Gastrocnemius medialis (tissue), 4 donors: ENCODE data around the gene NOS2. TPM values are rescaled to one million over a fixed set of nuclear protein-coding genes. Genes with fewer than 3 reads are reported as not detected.

ENCODE experiments used
- ATAC-seq, 2 donors: fragments of 150-250 bp; one replicate each; pipeline ENCODE4 v1.9.1; 2016
- DNase-seq, 2 donors: peaks; one replicate each; pipeline ENCODE4 v3.0.0-alpha.2; 2019
- H3K27ac ChIP-seq, 4 donors: fragments of 200-600 bp; sonication (generic); 1 replicate in 1 of 4; 2 replicates in 3 of 4; pipeline ENCODE4 v1.5.1; 2016 to 2018; ENCODE audit warnings: mild to moderate bottlenecking in 2 of 4, moderate library complexity in 1 of 4
- H3K27me3 ChIP-seq, 3 donors: fragments of 200-600 bp; sonication (generic) in 2 of 3; 1 replicate in 1 of 3; 2 replicates in 2 of 3; pipeline versions ENCODE4 v1.5.1 to v1.6.0; 2016 to 2019; ENCODE audit warnings: mild to moderate bottlenecking in 1 of 3, moderate library complexity in 1 of 3
- H3K36me3 ChIP-seq, 2 donors: fragments of 200-600 bp; sonication (generic) in 1 of 2; one replicate each; pipeline ENCODE4 v1.5.1; 2017 to 2018
- H3K4me1 ChIP-seq, 2 donors: fragments of 200-600 bp; sonication (generic) in 1 of 2; one replicate each; pipeline ENCODE4 v1.5.1; 2016 to 2017; ENCODE audit warnings: mild to moderate bottlenecking in 2 of 2
- H3K4me3 ChIP-seq, 4 donors: fragments of 200-600 bp; sonication (generic) in 3 of 4; 1 replicate in 1 of 4; 2 replicates in 3 of 4; pipeline ENCODE4 v1.5.1; 2016 to 2019; ENCODE audit warnings: mild to moderate bottlenecking in 2 of 4
- H3K9me3 ChIP-seq, 3 donors: fragments of 200-600 bp; sonication (generic) in 2 of 3; 1 replicate in 1 of 3; 2 replicates in 2 of 3; pipeline ENCODE4 v1.5.1; 2016 to 2019
- CTCF ChIP-seq, 5 experiments: fragments of 450-650 bp in 3 of 5; fragments of 200-600 bp in 2 of 5; sonication (generic) in 2 of 5; IDR thresholded peaks in 4 of 5; conservative IDR thresholded peaks in 1 of 5; 1 replicate in 4 of 5; 2 replicates in 1 of 5; pipeline ENCODE4 v1.5.1; 2016 to 2019; ENCODE audit warnings: antibody characterized with exemption in 5 of 5, mild to moderate bottlenecking in 3 of 5, moderate library complexity in 3 of 5
- POLR2A ChIP-seq, 2 donors: fragments of 450-650 bp; IDR thresholded peaks; one replicate each; pipeline ENCODE4 v1.6.1; 2017; ENCODE audit warnings: antibody characterized with exemption in 2 of 2, mild to moderate bottlenecking in 2 of 2, moderate library complexity in 2 of 2
- in situ Hi-C, 4 donors: fragments of 200-750 bp; cut with MboI; loops; one replicate each; pipeline versions ENCODE4 v1.15.0 to v1.8.0; 2017; ENCODE audit warnings: low sequenced_read_pairs in 4 of 4
- intact Hi-C: fragments of 100-400 bp; cut with DNase I; formaldehyde crosslinking; loops from one replicate; pipeline ENCODE4 v1.15.1; 2023; ENCODE audit warnings: low total_unique reads
- total RNA-seq, 4 donors: library from RNA; depleted of rRNA; stranded (reverse); fragments of >200 nt; gene quantifications; one replicate each; pipeline versions ENCODE4 v1.1.0 to v1.2.3, GENCODE V29; 2016

The NOS2 gene
- total RNA-seq, 4 donors from 2014 or later: 0.07 to 0.68 (median 0.31) TPM; not detected in 1

- H3K27ac ChIP-seq: no peak overlapping the region
- no peak overlapping the region for H3K4me3 ChIP-seq
- H3K27me3 ChIP-seq: no peaks in the 10 kb centered on the region
- H3K36me3 ChIP-seq: no peaks in the 10 kb centered on the region
- TF ChIP-seq POLR2A (IDR thresholded peaks at IDR 0.05): no peak
- peak; percentile 41 to 89 (median 75) for TF ChIP-seq CTCF (IDR thresholded peaks at IDR 0.05 in 4 of 5, conservative IDR thresholded peaks at IDR 0.05 in 1 of 5)
- H3K4me1 ChIP-seq: no peaks in the 10 kb centered on the region
- ATAC-seq (no peak), DNase-seq (peak in 1 of 2 donors; percentile 40)
- H3K9me3 ChIP-seq: no peaks in the 10 kb centered on the region
- intact Hi-C loops: loop anchor here (2.0 kb wide), 1 partner anchor 121 kb away; no protein-coding TSS in a partner anchor
- in situ Hi-C loops: loop anchor here in 1 of 4 donors (25.0 kb wide), 1 partner anchor 98 kb away; no protein-coding TSS in a partner anchor
These were observed 40.1 kb downstream of the NOS2 start for GRCh38 chr17:27760069-27760885.

- Histone ChIP-seq H3K27ac (no peak overlapping the region), H3K27me3 (no peaks in the 10 kb centered on the region), H3K36me3 (no peaks in the 10 kb centered on the region), H3K4me3 (no peak overlapping the region), H3K4me1 (no peaks in the 10 kb centered on the region), H3K9me3 (no peaks in the 10 kb centered on the region)
- DNase-seq (no peak), ATAC-seq (no peak)
- intact Hi-C loops (loop anchor here (5.0 kb wide), 1 partner anchor 157 kb away; no protein-coding TSS in a partner anchor), in situ Hi-C loops (loop anchor here in 2 of 4 donors (10.0 to 25.0 kb wide), 2 partner anchors 97 to 125 kb away; no protein-coding TSS in a partner anchor)
- no peak for TF ChIP-seq POLR2A (IDR thresholded peaks at IDR 0.05)
- no peak for TF ChIP-seq CTCF (IDR thresholded peaks at IDR 0.05 in 4 of 5, conservative IDR thresholded peaks at IDR 0.05 in 1 of 5)
These were observed 40.8 kb downstream of the NOS2 start for GRCh38 chr17:27759528-27759927.

GRCh38 chr17:27756467-27757371 lies 43.6 kb downstream of the NOS2 start:
- TF ChIP-seq CTCF (IDR thresholded peaks at IDR 0.05 in 4 of 5, conservative IDR thresholded peaks at IDR 0.05 in 1 of 5) (peak; percentile 8 to 79 (median 65)), POLR2A (IDR thresholded peaks at IDR 0.05) (no peak)
- no peak for ATAC-seq

GRCh38 chr17:27755706-27756466 lies 44.4 kb downstream of the NOS2 start:
- TF ChIP-seq CTCF (IDR thresholded peaks at IDR 0.05 in 4 of 5, conservative IDR thresholded peaks at IDR 0.05 in 1 of 5) (no peak), POLR2A (IDR thresholded peaks at IDR 0.05) (no peak)
- no peak for DNase-seq
- Histone ChIP-seq H3K4me1 (no peaks in the 10 kb centered on the region), H3K27me3 (no peaks in the 10 kb centered on the region), H3K4me3 (no peak overlapping the region), H3K27ac (no peak overlapping the region), H3K9me3 (no peaks in the 10 kb centered on the region), H3K36me3 (no peaks in the 10 kb centered on the region)
- in situ Hi-C loops: loop anchor here in 2 of 4 donors (10.0 to 25.0 kb wide), 2 partner anchors 94 to 129 kb away; no protein-coding TSS in a partner anchor
- no peak for ATAC-seq
- intact Hi-C loops: loop anchor here (1.0 to 5.0 kb wide), 2 partner anchors 102 to 154 kb away; no protein-coding TSS in a partner anchor

More at GRCh38 chr17:27756467-27757371, 43.6 kb downstream of the NOS2 start:
- DNase-seq: no peak
- no peak overlapping the region for H3K4me3 ChIP-seq
- no peaks in the 10 kb centered on the region for H3K9me3 ChIP-seq
- no peaks in the 10 kb centered on the region for H3K27me3 ChIP-seq
- H3K4me1 ChIP-seq: no peaks in the 10 kb centered on the region
- in situ Hi-C loops: loop anchor here in 2 of 4 donors (10.0 to 25.0 kb wide), 2 partner anchors 94 to 128 kb away; no protein-coding TSS in a partner anchor
- intact Hi-C loops: loop anchor here (1.0 to 5.0 kb wide), 2 partner anchors 102 to 154 kb away; no protein-coding TSS in a partner anchor
- H3K27ac ChIP-seq: no peak overlapping the region
- H3K36me3 ChIP-seq: no peaks in the 10 kb centered on the region
